Measurements from ENCODE around the gene SFT2D3. TPM values are rescaled to one million over a fixed set of nuclear protein-coding genes. Genes with fewer than 3 reads are reported as not detected.

Gene SFT2D3
- total RNA-seq, 2 donors from 2014 or later, result 2.5 to 2.9 TPM

- Mint-ChIP-seq H3K4me3 (peak overlapping the region; percentile 77), H3K9me3 (no peaks in the 10 kb centered on the region), H3K27ac (no peak overlapping the region), H3K4me1 (no peaks in the 10 kb centered on the region), H3K36me3 (ENCODE audit: low read depth) (no peaks in the 10 kb centered on the region), H3K27me3 (peaks cover 55% of the 10 kb centered on the region)
- no peak for ATAC-seq (replicated peaks)
Observed at GRCh38 chr2:127673291-127674069, 27.8 kb upstream of the SFT2D3 start.

DNA sequence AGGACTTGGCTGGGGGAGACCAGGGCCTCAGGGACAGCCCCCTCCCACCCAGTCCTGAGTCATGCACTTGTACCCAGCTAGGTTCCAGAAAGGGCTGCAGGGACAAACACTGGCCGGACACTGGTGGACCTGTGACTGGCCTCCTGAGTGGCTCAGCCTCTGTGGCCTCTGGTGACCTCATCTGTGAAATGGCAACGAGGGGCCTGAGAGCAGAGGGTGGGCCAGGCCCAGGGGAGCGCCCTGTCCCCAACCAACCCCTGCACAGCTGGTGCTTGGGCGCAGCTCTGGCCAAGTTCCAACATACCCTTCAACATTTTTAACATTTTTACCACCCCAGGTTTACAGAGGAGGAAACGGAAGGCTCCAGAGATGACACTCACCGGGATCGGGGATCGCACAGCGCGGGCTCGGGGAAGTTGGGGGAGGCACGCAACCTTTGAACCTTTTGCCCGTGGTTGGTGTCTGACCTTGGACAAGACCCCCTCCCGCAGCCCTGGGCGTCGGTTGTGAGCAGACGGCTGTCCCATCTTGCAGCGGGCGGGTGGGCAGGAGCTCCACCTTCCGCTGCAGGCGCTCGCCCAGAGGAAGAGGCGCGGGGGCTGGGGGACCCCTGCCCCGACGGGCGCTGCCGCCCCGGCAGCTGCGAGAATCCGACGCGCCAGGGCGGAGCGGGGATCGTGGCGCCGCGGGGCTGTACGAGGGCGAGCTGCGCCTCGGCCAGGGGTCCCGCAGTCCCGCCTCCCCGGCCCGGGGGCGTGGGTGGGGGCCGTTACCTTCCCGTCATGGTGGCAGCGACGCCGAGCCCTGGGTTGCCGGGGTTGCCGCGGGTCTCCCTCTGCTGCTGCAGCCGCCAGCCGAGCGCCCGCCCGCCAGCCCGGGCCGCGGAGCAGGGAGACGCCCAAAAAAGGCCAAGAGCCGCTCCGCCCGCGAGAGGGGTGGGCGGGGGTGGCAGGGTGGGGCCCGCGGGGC, 26.8 kb upstream of the SFT2D3 start:
- ATAC-seq (replicated peaks), result peak; percentile 32
- H3K27ac Mint-ChIP-seq, result no peak overlapping the region
- H3K4me1 Mint-ChIP-seq, result no peaks in the 10 kb centered on the region
- H3K27me3 Mint-ChIP-seq, result peaks cover 54% of the 10 kb centered on the region
- no peaks in the 10 kb centered on the region for H3K9me3 Mint-ChIP-seq
- no peaks in the 10 kb centered on the region for H3K36me3 Mint-ChIP-seq (ENCODE audit: low read depth)
- peak overlapping the region; percentile 77 for H3K4me3 Mint-ChIP-seq

GRCh38 chr2:127675331-127676261, 25.7 kb upstream of the SFT2D3 start, which contains the start of gene LIMS2:
LIMS2 (minus strand) TSS chr2:127675530; CDS start chr2:127675024, 506 bp downstream.
- Mint-ChIP-seq H3K36me3 (ENCODE audit: low read depth) (no peaks in the 10 kb centered on the region), H3K27me3 (peaks cover 47% of the 10 kb centered on the region), H3K9me3 (no peaks in the 10 kb centered on the region), H3K27ac (no peak within 1 kb of the TSS), H3K4me3 (peak within 1 kb of the TSS; percentile 77), H3K4me1 (no peaks in the 10 kb centered on the region)
- no peak for ATAC-seq (replicated peaks)

DNA sequence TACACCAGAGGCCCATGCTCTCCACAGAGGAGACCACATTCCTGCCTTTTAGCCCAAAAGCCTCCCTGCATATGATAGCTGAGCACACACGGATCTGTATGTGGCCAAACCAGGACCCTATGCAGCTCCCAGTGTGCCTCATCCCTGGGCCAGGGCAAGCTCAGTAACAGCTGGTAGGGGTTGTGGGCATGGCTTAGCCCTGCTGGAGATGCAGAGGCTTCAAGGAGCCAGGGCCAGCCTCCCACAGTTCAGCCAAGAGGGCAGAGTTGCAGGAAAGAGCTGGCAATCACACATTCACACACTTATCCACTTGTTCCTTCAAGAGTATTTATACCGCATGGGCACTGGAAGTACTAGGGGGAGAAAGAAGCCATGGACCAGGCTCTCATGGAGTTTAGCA, 24.4 kb upstream of the SFT2D3 start:
- ATAC-seq (replicated peaks), result no peak
- Mint-ChIP-seq H3K36me3 (ENCODE audit: low read depth) (no peaks in the 10 kb centered on the region), H3K9me3 (no peaks in the 10 kb centered on the region), H3K27me3 (peaks cover 42% of the 10 kb centered on the region), H3K4me3 (no peak overlapping the region), H3K4me1 (no peaks in the 10 kb centered on the region), H3K27ac (no peak overlapping the region)

DNA sequence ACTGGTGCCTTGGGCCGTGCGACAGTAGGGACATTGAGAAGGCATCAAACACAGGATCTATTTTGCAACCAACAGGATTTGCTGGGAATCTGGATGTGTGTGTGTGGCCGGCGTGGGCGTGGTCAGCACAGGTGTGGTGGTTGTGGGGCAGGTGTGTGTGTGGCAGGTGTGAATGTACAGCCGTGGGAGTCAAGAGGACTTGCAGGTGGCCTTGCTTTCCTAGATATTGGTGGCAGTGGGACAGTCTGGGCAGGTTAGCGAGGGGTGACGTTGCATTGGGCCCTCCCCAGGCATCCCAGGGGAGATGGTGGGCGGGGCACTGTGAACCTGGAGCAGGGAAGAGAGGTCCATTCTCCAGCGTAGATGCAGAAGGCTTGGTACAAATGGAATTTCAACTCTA, 22.8 kb upstream of the SFT2D3 start:
- ATAC-seq (replicated peaks), result no peak
- peaks cover 33% of the 10 kb centered on the region for H3K27me3 Mint-ChIP-seq

DNA sequence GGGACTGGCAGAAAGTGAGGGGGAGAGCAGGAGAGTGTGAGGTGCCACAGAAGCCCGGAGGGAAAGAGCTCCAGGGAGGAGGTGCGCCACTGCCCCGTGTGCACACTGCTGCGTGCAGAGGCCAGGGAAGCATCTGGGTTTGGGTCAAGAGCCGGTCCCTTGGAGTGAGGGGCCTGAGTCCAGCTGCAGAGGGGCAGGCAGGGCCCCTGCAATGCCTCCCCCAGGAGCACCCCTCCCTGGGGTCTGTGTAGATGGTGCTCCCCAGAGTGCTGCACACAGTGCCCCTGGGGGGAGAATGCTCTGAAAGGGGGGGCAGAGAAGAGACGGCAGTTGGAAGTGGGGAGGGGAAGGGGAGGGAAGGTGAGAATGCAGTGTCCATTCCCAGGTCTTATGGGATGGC, 22.3 kb upstream of the SFT2D3 start:
- Mint-ChIP-seq H3K4me1 (no peaks in the 10 kb centered on the region), H3K27ac (no peak overlapping the region), H3K4me3 (no peak overlapping the region), H3K36me3 (ENCODE audit: low read depth) (no peaks in the 10 kb centered on the region), H3K27me3 (peaks cover 30% of the 10 kb centered on the region), H3K9me3 (no peaks in the 10 kb centered on the region)
- ATAC-seq (replicated peaks), result no peak

More for the DNA sequence above, 22.8 kb upstream of the SFT2D3 start:
- H3K36me3 Mint-ChIP-seq (ENCODE audit: low read depth), result no peaks in the 10 kb centered on the region
- no peaks in the 10 kb centered on the region for H3K9me3 Mint-ChIP-seq
- H3K4me3 Mint-ChIP-seq, result no peak overlapping the region
- H3K27ac Mint-ChIP-seq, result no peak overlapping the region
- no peaks in the 10 kb centered on the region for H3K4me1 Mint-ChIP-seq

DNA sequence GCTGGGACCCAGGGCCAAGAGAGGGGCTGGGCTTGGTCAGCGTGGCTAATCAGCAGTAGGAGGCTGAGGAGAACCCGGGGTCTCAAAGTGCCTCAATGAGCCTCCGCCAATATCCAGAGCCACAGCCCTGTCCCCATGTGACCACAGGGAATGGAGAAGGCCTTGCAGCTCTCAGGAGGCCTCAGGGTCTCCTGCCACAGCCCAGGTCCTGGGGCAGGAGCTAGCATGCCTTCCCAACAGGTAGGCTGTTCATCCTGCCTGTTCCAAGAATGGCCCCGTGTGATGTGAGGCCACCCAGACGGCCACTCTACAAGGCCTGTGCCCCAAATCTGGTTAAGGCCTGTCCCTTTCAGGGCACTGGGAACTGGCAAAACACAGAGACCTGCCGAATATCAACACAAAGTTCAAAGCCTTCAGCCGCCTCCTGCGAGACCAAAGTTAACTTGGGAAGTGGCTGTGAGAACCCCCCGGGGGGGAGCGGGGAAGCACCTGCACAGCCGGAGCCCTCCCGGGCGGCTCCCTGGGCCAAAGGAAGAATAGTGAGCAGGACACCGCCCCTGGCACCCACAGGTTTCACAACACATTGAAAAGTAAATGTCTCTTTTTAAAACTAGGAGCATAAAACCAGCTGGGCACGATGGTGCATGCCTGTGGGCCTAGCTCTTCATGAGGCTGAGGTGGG, 21.5 kb upstream of the SFT2D3 start:
- no peaks in the 10 kb centered on the region for H3K9me3 Mint-ChIP-seq
- H3K27ac Mint-ChIP-seq, result no peak overlapping the region
- H3K27me3 Mint-ChIP-seq, result peaks cover 26% of the 10 kb centered on the region
- H3K4me1 Mint-ChIP-seq, result no peaks in the 10 kb centered on the region
- no peak overlapping the region for H3K4me3 Mint-ChIP-seq
- H3K36me3 Mint-ChIP-seq (ENCODE audit: low read depth), result no peaks in the 10 kb centered on the region
- ATAC-seq (replicated peaks), result no peak

GRCh38 chr2:127680706-127681287, 20.5 kb upstream of the SFT2D3 start:
- H3K27me3 Mint-ChIP-seq, result peaks cover 24% of the 10 kb centered on the region
- H3K4me3 Mint-ChIP-seq, result no peak overlapping the region
- no peak overlapping the region for H3K27ac Mint-ChIP-seq
- no peaks in the 10 kb centered on the region for H3K9me3 Mint-ChIP-seq
- no peaks in the 10 kb centered on the region for H3K36me3 Mint-ChIP-seq (ENCODE audit: low read depth)
- no peaks in the 10 kb centered on the region for H3K4me1 Mint-ChIP-seq
- no peak for ATAC-seq (replicated peaks)

GRCh38 chr2:127681288-127681804, 20.0 kb upstream of the SFT2D3 start:
- no peak overlapping the region for H3K4me3 Mint-ChIP-seq
- no peak for ATAC-seq (replicated peaks)

DNA sequence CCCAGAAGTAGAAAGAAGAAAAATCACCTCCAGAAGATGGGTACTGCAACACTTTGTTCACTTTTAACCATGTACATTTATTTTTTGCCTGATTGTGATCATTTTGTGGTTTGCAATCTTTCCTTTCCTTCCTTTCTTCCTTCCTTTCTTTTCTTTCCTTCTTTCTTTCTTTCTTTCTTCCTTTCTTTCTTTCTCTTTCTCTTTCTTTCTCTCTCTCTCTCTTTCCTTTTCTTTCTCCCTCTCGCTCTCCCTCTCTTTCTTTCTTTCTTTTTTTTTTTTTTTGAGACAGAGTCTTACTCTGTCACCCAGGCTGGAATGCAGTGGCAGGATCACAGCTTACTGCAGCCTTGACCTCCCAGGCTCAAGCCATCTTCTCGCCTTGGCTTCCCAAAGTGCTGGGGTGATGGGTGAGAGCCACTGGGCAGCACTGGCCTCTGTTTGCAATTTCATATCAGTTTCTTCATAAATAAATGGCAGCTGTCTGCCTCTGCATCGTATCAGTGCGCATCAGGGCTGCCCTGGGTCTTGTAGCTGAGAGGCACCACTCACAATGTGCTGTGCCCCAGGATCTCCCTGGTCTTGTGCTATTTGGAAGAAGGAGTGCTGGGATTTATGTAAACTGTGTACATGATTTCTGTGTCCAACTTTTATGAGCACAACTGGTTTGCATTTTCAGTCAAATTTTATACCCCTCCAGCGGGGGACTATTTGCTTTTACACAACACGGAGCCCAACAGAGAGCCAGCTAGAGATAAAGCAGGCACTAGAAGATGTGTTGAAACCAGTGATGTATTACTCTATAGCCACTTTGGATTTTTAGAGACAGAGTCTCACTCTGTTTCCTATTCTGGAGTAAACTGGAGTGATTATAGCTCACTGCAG, 19.1 kb upstream of the SFT2D3 start:
- Mint-ChIP-seq H3K4me3 (no peak overlapping the region), H3K36me3 (ENCODE audit: low read depth) (no peaks in the 10 kb centered on the region), H3K27ac (no peak overlapping the region), H3K4me1 (no peaks in the 10 kb centered on the region), H3K9me3 (no peaks in the 10 kb centered on the region), H3K27me3 (peaks cover 17% of the 10 kb centered on the region)
- ATAC-seq (replicated peaks), result no peak

More at GRCh38 chr2:127681288-127681804, 20.0 kb upstream of the SFT2D3 start:
- Mint-ChIP-seq H3K27ac (no peak overlapping the region), H3K27me3 (peaks cover 20% of the 10 kb centered on the region), H3K4me1 (no peaks in the 10 kb centered on the region), H3K9me3 (no peaks in the 10 kb centered on the region), H3K36me3 (ENCODE audit: low read depth) (no peaks in the 10 kb centered on the region)

GRCh38 chr2:127683056-127683455, 18.2 kb upstream of the SFT2D3 start:
- no peak for ATAC-seq (replicated peaks)
- H3K4me3 Mint-ChIP-seq, result no peak overlapping the region
- peaks cover 13% of the 10 kb centered on the region for H3K27me3 Mint-ChIP-seq
- H3K36me3 Mint-ChIP-seq (ENCODE audit: low read depth), result no peaks in the 10 kb centered on the region
- no peaks in the 10 kb centered on the region for H3K4me1 Mint-ChIP-seq
- no peaks in the 10 kb centered on the region for H3K9me3 Mint-ChIP-seq
- H3K27ac Mint-ChIP-seq, result no peak overlapping the region

GRCh38 chr2:127683757-127684156, 17.5 kb upstream of the SFT2D3 start:
- H3K4me3 Mint-ChIP-seq, result no peak overlapping the region

More at GRCh38 chr2:127683757-127684156, 17.5 kb upstream of the SFT2D3 start:
- H3K36me3 Mint-ChIP-seq (ENCODE audit: low read depth), result no peaks in the 10 kb centered on the region
- no peaks in the 10 kb centered on the region for H3K4me1 Mint-ChIP-seq
- no peaks in the 10 kb centered on the region for H3K9me3 Mint-ChIP-seq
- H3K27ac Mint-ChIP-seq, result no peak overlapping the region
- H3K27me3 Mint-ChIP-seq, result peaks cover 9% of the 10 kb centered on the region
- no peak for ATAC-seq (replicated peaks)
